GM19395 (cell line): ENCODE measurements around the gene PYGO2.
"Not testable (repeated sequence)": the region's sequence is repeated elsewhere in the genome, so short reads cannot be mapped to it uniquely, and the experiment has no call there.

Source experiments
- ATAC-seq: cut with Tn5 transposase; IDR thresholded peaks from one replicate; pipeline ENCODE4 v1.9.1; 2021; ENCODE audit warnings: mild to moderate bottlenecking, moderate library complexity; ENCODE audit not compliant: unreplicated experiment

PYGO2 gene

GRCh38 chr1:155000726-155001424 lies 39.3 kb upstream of the PYGO2 start:
- peak; percentile 46 for ATAC-seq

- ATAC-seq = no peak
Measured at GRCh38 chr1:155000411-155000725, 38.8 kb upstream of the PYGO2 start.

GRCh38 chr1:154999571-155000410 lies 38.2 kb upstream of the PYGO2 start:
- ATAC-seq = no peak

GRCh38 chr1:154998818-154999570 lies 37.4 kb upstream of the PYGO2 start:
- ATAC-seq = no peak

GRCh38 chr1:154998201-154998780 lies 36.7 kb upstream of the PYGO2 start:
- no peak for ATAC-seq

GRCh38 chr1:154996966-154997701 lies 35.6 kb upstream of the PYGO2 start:
- no peak for ATAC-seq

- not testable (repeated sequence) for ATAC-seq
Measured at GRCh38 chr1:154995301-154995983, 33.9 kb upstream of the PYGO2 start.

GRCh38 chr1:154994591-154994990 lies 33.0 kb upstream of the PYGO2 start:
- ATAC-seq = no peak

- ATAC-seq = no peak
Measured at GRCh38 chr1:154994269-154994587, 32.6 kb upstream of the PYGO2 start.

- no peak for ATAC-seq
Measured at GRCh38 chr1:154993572-154994268, 32.1 kb upstream of the PYGO2 start, which contains the start of gene LENEP. Gene LENEP, plus strand, starts transcription at chr1:154993586. Its CDS starts 22 bp downstream, at chr1:154993608.

GRCh38 chr1:154992721-154993571 lies 31.4 kb upstream of the PYGO2 start:
- no peak for ATAC-seq

GRCh38 chr1:154990276-154990675 lies 28.7 kb upstream of the PYGO2 start:
- ATAC-seq = no peak

GRCh38 chr1:154989195-154989860 lies 27.7 kb upstream of the PYGO2 start:
- no peak for ATAC-seq

- ATAC-seq = no peak
Measured at GRCh38 chr1:154988058-154988954, 26.7 kb upstream of the PYGO2 start.

GRCh38 chr1:154987326-154987725 lies 25.7 kb upstream of the PYGO2 start:
- ATAC-seq = no peak

GRCh38 chr1:154986736-154987135 lies 25.2 kb upstream of the PYGO2 start:
- not testable (repeated sequence) for ATAC-seq
